H1 (cell line): ENCODE data around the gene CDH1.

Experiments used
- ATF3 ChIP-seq: IDR thresholded peaks from 2 replicates; pipeline ENCODE4 v1.6.1; 2011; ENCODE audit warnings: low read depth, mild to moderate bottlenecking, low read length; ENCODE audit not compliant: insufficient read depth
- CEBPB ChIP-seq: IDR thresholded peaks from 2 replicates; pipeline ENCODE4 v1.6.1; 2012; ENCODE audit warnings: low read depth, low read length
- CHD2 ChIP-seq: IDR thresholded peaks from 2 replicates; pipeline ENCODE4 v1.6.1; 2012; ENCODE audit warnings: low read length, improper control_type of control experiment
- CTCF ChIP-seq, 3 experiments: IDR thresholded peaks; 1 replicate in 2 of 3; 2 replicates in 1 of 3; pipeline versions ENCODE4 v1.5.1 to v1.6.1; 2011; ENCODE audit warnings: low read length in 3 of 3, mild to moderate bottlenecking in 3 of 3, inconsistent platforms in 2 of 3, low read depth in 1 of 3, moderate library complexity in 1 of 3; ENCODE audit not compliant: insufficient read depth in 1 of 3; ENCODE audit errors: control extremely low read depth in 1 of 3
- MAX ChIP-seq: IDR thresholded peaks from 2 replicates; pipeline ENCODE4 v1.6.1; 2012; ENCODE audit warnings: inconsistent platforms
- POLR2A ChIP-seq, 2 experiments: IDR thresholded peaks; 1 replicate in 1 of 2; 2 replicates in 1 of 2; pipeline ENCODE4 v1.6.1; 2011; ENCODE audit warnings: low read depth in 2 of 2, low read length in 2 of 2, mild to moderate bottlenecking in 2 of 2; ENCODE audit errors: control extremely low read depth in 1 of 2
- RFX5 ChIP-seq: IDR thresholded peaks from 2 replicates; pipeline ENCODE4 v1.6.1; 2011; ENCODE audit warnings: low read depth, low read length, improper control_type of control experiment, borderline replicate concordance
- TBP ChIP-seq: IDR thresholded peaks from 2 replicates; pipeline ENCODE4 v1.6.1; 2011; ENCODE audit warnings: low read depth, low read length, improper control_type of control experiment
- USF2 ChIP-seq: IDR thresholded peaks from 2 replicates; pipeline ENCODE4 v1.6.1; 2011; ENCODE audit warnings: low read length, improper control_type of control experiment

GRCh38 chr16:68884401-68884800, 147.3 kb downstream of the CDH1 start:
- TF ChIP-seq CHD2 (no peak), CTCF (IDR thresholded peaks at IDR 0.05; ENCODE audit: control extremely low read depth in 1 of 3, insufficient read depth in 1 of 3, low read depth in 1 of 3, low read length in 3 of 3) (no peak), ATF3 (no peak), CEBPB (no peak), RFX5 (no peak), USF2 (no peak), TBP (no peak), POLR2A (IDR thresholded peaks at IDR 0.05; ENCODE audit: control extremely low read depth in 1 of 2, low read depth in 2 of 2, low read length in 2 of 2) (no peak), MAX (no peak)
